Vagina (tissue), 2 donors: ENCODE results near the gene PSTK.

ENCODE experiments used
- POLR2A ChIP-seq, 2 donors: fragments of 450-650 bp; IDR thresholded peaks; one replicate each; pipeline ENCODE4 v1.6.1; 2017; ENCODE audit warnings: antibody characterized with exemption in 2 of 2, mild to moderate bottlenecking in 2 of 2, moderate library complexity in 2 of 2
- POLR2AphosphoS5 ChIP-seq, 2 donors: sonication (generic); formaldehyde crosslinking; IDR thresholded peaks; one replicate each; pipeline ENCODE4 v1.9.0; 2017; ENCODE audit warnings: antibody characterized with exemption in 2 of 2, mild to moderate bottlenecking in 2 of 2, low read depth in 1 of 2; ENCODE audit not compliant: insufficient read depth in 1 of 2
- TF ChIP-seq, protein P1 (sequence below), 3 experiments: fragments of 450-650 bp in 2 of 3; fragments of 200-600 bp in 1 of 3; sonication (generic) in 1 of 3; IDR thresholded peaks; one replicate each; pipeline ENCODE4 v1.5.1; 2017 to 2019; ENCODE audit warnings: antibody characterized with exemption in 3 of 3, mild to moderate bottlenecking in 2 of 3, moderate library complexity in 2 of 3

- TF ChIP-seq, protein P1, sequence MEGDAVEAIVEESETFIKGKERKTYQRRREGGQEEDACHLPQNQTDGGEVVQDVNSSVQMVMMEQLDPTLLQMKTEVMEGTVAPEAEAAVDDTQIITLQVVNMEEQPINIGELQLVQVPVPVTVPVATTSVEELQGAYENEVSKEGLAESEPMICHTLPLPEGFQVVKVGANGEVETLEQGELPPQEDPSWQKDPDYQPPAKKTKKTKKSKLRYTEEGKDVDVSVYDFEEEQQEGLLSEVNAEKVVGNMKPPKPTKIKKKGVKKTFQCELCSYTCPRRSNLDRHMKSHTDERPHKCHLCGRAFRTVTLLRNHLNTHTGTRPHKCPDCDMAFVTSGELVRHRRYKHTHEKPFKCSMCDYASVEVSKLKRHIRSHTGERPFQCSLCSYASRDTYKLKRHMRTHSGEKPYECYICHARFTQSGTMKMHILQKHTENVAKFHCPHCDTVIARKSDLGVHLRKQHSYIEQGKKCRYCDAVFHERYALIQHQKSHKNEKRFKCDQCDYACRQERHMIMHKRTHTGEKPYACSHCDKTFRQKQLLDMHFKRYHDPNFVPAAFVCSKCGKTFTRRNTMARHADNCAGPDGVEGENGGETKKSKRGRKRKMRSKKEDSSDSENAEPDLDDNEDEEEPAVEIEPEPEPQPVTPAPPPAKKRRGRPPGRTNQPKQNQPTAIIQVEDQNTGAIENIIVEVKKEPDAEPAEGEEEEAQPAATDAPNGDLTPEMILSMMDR (IDR thresholded peaks at IDR 0.05), result no peak
- TF ChIP-seq POLR2AphosphoS5 (IDR thresholded peaks at IDR 0.05; ENCODE audit: insufficient read depth in 1 of 2, low read depth in 1 of 2), result no peak
- no peak for TF ChIP-seq POLR2A (IDR thresholded peaks at IDR 0.05)
Measured at GRCh38 chr10:123035467-123036086, 55.4 kb downstream of the PSTK start.
